WERI-Rb-1 (cell line): Measurements from ENCODE around the gene GJB5.

Experiments used
- DNase-seq: peaks from one replicate; pipeline ENCODE4 v3.0.0-alpha.2; 2020
- H3K27ac ChIP-seq: fragments of 250-450 bp; sonication (Bioruptor Pico); 2 replicates; pipeline ENCODE4 v1.5.1; 2020; ENCODE audit warnings: mild to moderate bottlenecking, moderate library complexity
- H3K27me3 ChIP-seq: fragments of 250-450 bp; sonication (Bioruptor Pico); 2 replicates; pipeline ENCODE4 v1.5.1; 2021; ENCODE audit warnings: mild to moderate bottlenecking, low read depth, moderate library complexity; ENCODE audit not compliant: insufficient read depth, severe bottlenecking
- H3K36me3 ChIP-seq: fragments of 250-450 bp; sonication (Bioruptor Pico); 2 replicates; pipeline ENCODE4 v1.5.1; 2020; ENCODE audit warnings: mild to moderate bottlenecking, moderate library complexity
- H3K4me3 ChIP-seq: 2 replicates; pipeline ENCODE4 v1.5.1; 2011; ENCODE audit warnings: low read depth, mild to moderate bottlenecking, control low read depth, low read length
- H3K9me3 ChIP-seq: fragments of 250-450 bp; sonication (Bioruptor Pico); 2 replicates; pipeline ENCODE4 v1.5.1; 2021; ENCODE audit warnings: mild to moderate bottlenecking, moderate library complexity; ENCODE audit not compliant: severe bottlenecking
- TF ChIP-seq, protein P1 (sequence below): IDR thresholded peaks from 2 replicates; pipeline ENCODE4 v1.5.1; 2011; ENCODE audit warnings: low read depth, mild to moderate bottlenecking, control low read depth, inconsistent platforms, low read length

Gene GJB5

DNA sequence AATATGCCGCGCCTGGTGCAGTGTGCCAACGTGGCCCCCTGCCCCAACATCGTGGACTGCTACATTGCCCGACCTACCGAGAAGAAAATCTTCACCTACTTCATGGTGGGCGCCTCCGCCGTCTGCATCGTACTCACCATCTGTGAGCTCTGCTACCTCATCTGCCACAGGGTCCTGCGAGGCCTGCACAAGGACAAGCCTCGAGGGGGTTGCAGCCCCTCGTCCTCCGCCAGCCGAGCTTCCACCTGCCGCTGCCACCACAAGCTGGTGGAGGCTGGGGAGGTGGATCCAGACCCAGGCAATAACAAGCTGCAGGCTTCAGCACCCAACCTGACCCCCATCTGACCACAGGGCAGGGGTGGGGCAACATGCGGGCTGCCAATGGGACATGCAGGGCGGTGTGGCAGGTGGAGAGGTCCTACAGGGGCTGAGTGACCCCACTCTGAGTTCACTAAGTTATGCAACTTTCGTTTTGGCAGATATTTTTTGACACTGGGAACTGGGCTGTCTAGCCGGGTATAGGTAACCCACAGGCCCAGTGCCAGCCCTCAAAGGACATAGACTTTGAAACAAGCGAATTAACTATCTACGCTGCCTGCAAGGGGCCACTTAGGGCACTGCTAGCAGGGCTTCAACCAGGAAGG is 30.5 kb downstream of the GJB5 start:
- H3K36me3 ChIP-seq, result no peaks in the 10 kb centered on the region
- TF ChIP-seq, protein P1, sequence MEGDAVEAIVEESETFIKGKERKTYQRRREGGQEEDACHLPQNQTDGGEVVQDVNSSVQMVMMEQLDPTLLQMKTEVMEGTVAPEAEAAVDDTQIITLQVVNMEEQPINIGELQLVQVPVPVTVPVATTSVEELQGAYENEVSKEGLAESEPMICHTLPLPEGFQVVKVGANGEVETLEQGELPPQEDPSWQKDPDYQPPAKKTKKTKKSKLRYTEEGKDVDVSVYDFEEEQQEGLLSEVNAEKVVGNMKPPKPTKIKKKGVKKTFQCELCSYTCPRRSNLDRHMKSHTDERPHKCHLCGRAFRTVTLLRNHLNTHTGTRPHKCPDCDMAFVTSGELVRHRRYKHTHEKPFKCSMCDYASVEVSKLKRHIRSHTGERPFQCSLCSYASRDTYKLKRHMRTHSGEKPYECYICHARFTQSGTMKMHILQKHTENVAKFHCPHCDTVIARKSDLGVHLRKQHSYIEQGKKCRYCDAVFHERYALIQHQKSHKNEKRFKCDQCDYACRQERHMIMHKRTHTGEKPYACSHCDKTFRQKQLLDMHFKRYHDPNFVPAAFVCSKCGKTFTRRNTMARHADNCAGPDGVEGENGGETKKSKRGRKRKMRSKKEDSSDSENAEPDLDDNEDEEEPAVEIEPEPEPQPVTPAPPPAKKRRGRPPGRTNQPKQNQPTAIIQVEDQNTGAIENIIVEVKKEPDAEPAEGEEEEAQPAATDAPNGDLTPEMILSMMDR, result no peak
- H3K4me3 ChIP-seq, result no peak overlapping the region
- H3K27me3 ChIP-seq, result peaks cover 49% of the 10 kb centered on the region
- DNase-seq, result no peak
- no peaks in the 10 kb centered on the region for H3K9me3 ChIP-seq
- no peak overlapping the region for H3K27ac ChIP-seq

DNA sequence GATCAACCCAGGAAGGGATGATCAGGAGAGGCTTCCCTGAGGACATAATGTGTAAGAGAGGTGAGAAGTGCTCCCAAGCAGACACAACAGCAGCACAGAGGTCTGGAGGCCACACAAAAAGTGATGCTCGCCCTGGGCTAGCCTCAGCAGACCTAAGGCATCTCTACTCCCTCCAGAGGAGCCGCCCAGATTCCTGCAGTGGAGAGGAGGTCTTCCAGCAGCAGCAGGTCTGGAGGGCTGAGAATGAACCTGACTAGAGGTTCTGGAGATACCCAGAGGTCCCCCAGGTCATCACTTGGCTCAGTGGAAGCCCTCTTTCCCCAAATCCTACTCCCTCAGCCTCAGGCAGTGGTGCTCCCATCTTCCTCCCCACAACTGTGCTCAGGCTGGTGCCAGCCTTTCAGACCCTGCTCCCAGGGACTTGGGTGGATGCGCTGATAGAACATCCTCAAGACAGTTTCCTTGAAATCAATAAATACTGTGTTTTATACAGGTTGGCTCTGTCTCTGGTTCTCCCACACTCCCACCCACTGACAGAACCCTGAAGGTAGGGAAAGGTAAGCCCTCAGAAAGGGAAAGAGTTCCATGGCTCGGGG is 31.1 kb downstream of the GJB5 start:
- Histone ChIP-seq H3K4me3 (no peak overlapping the region), H3K27ac (no peak overlapping the region), H3K36me3 (no peaks in the 10 kb centered on the region), H3K9me3 (no peaks in the 10 kb centered on the region), H3K27me3 (peaks cover 46% of the 10 kb centered on the region)
- TF ChIP-seq, protein P1, result no peak
- DNase-seq, result no peak

DNA sequence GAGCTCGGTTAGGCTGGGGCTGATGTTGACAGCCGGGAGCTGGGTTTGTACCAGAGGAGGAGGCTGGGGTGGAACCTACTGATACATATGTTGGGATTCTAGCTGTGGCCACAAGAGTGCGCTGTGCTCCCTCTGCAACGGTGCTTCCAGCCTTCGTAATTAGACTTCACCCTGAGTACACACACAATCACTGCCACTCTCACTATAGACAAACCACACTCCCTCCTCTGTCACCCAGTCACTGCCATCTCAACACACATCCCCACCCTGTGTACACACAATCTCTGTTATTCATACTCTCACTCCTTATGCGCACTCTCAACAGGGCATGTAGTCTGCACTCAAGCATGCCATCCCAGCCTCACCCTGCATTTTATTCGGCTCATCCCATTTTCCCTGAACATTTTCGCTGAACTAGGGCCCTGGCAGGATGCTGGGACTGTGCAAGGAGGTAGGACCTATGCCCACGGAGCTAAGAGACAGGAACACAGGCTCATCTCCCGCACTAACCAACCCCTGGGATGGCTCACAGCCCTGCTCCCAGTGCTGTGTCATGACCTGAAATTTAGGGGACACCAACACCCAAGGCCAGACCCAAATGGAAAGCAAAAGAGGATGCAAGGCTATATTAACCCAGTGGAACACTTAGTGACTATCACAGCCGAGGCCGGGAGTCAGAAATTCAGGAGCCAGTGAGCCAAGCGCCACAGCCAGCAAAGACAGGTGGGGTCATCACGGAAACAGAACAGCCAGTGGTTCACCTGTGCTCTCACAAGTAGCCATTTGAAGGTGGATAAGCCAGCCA is 31.9 kb downstream of the GJB5 start:
- peak; percentile 68 for DNase-seq
- TF ChIP-seq, protein P1, result peak; percentile 94
- Histone ChIP-seq H3K27me3 (peaks cover 42% of the 10 kb centered on the region), H3K36me3 (no peaks in the 10 kb centered on the region), H3K9me3 (no peaks in the 10 kb centered on the region), H3K4me3 (no peak overlapping the region), H3K27ac (no peak overlapping the region)

DNA sequence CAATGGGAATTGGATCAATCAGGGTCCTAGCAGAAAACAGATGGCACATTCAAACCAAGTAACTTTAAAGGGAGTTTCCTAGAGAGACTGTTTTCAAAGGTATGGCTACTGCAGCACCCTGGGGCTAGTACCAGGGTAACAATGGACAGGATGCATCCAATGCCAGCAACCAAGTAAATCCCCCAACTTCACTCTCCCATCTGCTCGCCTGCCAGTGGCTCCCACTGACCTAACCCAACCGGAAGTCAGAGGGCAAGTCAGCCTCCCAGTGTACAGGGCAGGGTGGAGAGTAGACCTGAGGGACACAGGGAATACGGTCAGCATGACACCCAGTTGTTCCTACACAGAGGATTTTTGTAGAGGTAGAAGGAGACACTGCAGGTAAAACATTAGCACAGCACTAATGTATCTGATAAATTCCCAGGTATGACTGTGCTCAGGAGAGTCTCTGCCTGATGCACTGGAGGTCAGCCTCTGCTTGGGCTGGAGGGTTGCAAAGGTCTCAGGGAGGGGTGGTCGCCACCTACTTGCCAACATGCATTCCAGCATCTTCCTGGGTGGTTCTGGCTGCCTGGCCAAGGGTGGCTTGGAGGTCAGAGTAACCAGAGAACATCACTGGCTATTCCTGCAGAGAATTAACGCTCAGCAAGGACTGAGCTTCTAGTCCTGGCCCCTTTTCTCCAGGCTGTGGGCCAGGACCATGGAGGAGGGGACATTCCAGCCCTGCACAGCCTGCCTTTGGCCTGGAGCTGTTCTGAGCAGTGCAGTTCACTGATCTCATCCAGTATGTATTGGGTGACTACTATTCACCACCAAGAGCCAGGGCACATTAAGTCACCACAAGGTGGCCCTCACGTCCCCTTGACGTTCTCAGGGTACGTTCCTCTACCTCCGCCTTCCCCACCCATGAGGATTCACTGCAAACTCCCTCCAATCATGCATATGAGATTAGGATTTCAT is 32.9 kb downstream of the GJB5 start:
- peak; percentile 50 for DNase-seq
- TF ChIP-seq, protein P1, result peak; percentile 75
- H3K27me3 ChIP-seq, result peaks cover 41% of the 10 kb centered on the region
- H3K27ac ChIP-seq, result no peak overlapping the region
- H3K4me3 ChIP-seq, result no peak overlapping the region
- no peaks in the 10 kb centered on the region for H3K36me3 ChIP-seq
- H3K9me3 ChIP-seq, result no peaks in the 10 kb centered on the region

DNA sequence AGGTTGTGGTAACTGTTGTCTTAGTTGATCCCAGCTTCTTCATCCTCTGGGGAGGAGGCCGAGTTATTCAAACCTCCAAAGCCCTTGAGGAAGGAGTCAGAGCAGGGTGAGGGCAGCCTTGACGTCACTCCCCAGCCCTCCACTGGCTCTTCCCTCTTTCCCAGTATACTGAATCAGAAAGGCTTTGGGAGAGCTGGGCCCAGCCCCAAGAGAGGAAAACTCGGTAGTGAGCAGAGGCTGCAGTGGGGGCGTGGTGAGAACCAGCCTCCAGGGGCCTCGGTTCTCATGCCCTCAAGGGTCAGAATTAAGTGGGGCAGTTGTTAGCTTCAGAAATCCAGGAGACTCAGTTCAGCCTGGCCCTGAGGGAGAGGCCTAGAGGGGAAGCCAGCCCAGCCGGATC is 36.1 kb downstream of the GJB5 start:
- no peaks in the 10 kb centered on the region for H3K9me3 ChIP-seq
- H3K27me3 ChIP-seq, result peaks cover 51% of the 10 kb centered on the region
- H3K36me3 ChIP-seq, result no peaks in the 10 kb centered on the region
- TF ChIP-seq, protein P1, result no peak
- H3K27ac ChIP-seq, result no peak overlapping the region
- no peak for DNase-seq
- H3K4me3 ChIP-seq, result no peak overlapping the region
